Ishikawa (cell line): Measurements from ENCODE around the gene MRPL10.

Experiments
- CEBPB ChIP-seq: IDR thresholded peaks from 2 replicates; pipeline ENCODE4 v1.6.1; 2012
- CREB1 ChIP-seq: IDR thresholded peaks from 2 replicates; pipeline ENCODE4 v1.6.1; 2012; ENCODE audit warnings: low read depth
- RAD21 ChIP-seq: IDR thresholded peaks from 2 replicates; pipeline ENCODE4 v1.6.1; 2012; ENCODE audit warnings: low read depth
- REST ChIP-seq: IDR thresholded peaks from 2 replicates; pipeline ENCODE4 v1.6.1; 2012; ENCODE audit warnings: low read depth, mild to moderate bottlenecking
- TAF1 ChIP-seq: IDR thresholded peaks from 2 replicates; pipeline ENCODE4 v1.6.1; 2012; ENCODE audit warnings: low read depth, mild to moderate bottlenecking

GRCh38 chr17:47804461-47804860, 26.9 kb downstream of the MRPL10 start:
- TF ChIP-seq REST: no peak
- TF ChIP-seq RAD21: no peak
- no peak for TF ChIP-seq CEBPB
- no peak for TF ChIP-seq TAF1
- TF ChIP-seq CREB1: no peak
